Measurements from ENCODE around the gene MANSC4. TPM values are rescaled to one million over a fixed set of nuclear protein-coding genes. Genes with fewer than 3 reads are reported as not detected.
"Not testable (repeated sequence)": the region's sequence is repeated elsewhere in the genome, so short reads cannot be mapped to it uniquely, and the experiment has no call there.

The MANSC4 gene
- total RNA-seq, 1 donor from 2014 or later, result 3.9 TPM

DNA sequence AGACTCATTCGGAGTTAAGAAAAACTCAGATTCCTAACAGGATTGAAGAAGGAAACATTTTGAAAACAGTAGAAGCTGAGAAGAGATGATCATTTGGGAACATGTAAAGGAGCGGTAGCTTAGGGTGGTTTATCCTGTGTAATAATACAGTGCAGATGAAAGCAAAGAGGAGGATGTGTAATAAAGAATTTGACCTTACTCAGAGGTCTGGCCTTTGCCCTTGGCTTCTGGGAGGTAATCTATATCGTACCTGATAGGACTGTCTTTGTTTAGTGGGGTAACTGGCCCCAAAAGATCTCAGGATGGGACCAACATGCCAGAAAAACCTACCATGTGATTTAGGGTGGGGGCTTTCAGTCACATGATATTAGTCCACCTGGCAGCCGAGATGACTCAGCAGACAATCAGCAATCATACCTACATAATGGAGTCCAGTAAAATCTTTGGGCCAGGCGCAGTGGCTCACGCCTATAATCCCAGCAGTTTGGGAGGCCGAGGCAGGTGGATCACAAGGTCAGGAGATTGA lies 23.3 kb downstream of the MANSC4 start:
- no peak for DNase-seq (ENCODE audit: low spot score)

DNA sequence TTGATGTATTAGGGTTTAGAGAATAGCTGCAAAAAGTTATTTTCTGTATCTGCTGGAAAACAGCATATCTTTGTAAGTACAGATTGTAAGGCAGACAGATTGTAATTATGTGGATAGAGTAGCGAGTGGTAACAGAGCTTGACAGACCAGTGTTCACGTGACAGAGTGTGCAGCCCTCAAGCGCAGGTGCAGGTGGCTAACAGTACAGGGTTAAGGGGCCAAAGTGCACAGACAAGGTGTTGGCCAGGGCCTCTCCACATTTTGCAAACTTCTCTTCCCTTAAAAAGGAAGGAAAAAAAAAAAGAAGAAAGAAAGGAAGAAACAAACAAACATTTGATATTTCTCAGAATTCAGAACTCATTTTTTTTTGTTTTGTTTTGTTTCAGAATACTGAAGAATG lies 25.2 kb downstream of the MANSC4 start:
- DNase-seq (ENCODE audit: low spot score), result no peak

DNA sequence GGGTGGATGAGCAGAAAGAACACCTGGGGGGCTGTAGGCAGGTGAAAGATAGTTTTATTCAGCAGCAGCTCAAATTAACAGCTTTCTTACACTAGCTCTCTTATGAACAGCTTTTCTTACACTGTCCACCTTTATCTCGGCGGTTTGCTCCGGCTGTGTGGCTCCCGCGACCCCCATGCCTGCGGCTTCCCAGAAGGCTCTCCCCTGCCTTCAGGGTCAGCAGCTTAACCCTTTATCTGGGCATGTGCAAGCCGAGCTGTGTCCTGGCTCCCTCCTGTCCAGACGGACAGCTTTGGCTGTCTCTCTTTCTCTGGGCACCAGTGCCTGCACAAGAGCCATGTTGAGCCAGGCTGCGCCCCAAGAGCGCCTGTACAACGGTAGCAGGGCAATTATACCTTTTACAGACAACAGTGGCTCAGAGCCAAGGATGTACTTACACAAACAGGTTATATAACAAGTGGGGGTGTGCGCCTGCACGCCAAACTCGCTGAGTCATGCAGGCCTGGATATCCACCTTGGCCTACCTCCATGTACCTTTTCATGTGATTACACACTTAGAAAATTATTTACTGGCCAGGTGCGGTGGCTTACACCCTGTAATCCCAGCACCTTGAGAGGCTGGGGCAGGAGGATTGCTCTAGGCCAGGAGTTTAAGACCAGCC lies 28.5 kb downstream of the MANSC4 start:
- DNase-seq (ENCODE audit: low spot score), result no peak

DNA sequence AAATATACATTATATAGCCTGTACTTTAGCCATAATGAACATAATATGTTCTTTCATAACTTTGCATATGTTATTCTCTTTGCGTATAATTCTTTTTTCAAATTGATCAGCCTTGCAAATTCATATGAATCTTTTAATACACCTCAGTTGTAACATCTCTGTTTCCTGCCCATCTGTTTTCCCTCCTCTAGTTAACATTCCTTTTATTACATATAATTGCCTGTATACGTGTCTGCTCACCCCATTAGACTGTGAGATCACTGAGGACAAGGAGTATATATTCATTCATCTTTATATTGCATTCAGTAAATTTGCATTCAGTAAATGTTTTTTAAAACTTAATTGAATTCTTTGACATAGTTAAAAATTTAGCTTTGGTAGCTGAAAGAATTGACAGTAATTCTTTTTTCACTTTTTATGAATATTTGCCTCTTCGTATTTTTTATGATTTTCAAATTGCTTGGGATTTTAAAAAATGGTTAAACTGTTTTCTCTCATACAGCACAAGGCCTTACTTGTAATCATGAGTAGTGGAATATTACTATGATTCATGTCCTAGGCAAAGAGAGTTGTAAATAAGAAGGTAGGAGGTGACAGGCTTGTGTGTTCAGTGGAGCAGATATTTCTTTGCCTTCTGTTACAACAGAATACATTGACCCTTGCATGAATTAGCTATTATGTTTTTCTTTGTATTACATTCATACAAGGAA lies 32.8 kb downstream of the MANSC4 start:
- no peak for DNase-seq (ENCODE audit: low spot score)

DNA sequence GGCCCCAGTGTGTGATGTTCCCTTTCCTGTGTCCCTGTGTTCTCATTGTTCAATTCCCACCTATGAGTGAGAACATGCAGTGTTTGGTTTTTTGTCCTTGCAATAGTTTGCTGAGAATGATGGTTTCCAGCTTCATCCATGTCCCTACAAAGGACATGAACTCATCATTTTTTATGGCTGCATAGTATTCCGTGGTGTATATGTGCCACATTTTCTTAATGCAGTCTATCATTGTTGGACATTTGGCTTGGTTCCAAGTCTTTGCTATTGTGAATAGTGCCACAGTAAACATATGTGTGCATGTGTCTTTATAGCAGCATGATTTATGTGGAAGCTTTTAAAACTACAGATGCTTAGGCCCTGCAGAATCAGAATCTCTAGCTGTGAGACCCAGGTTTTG lies 34.3 kb downstream of the MANSC4 start:
- DNase-seq (ENCODE audit: low spot score), result not testable (repeated sequence)

DNA sequence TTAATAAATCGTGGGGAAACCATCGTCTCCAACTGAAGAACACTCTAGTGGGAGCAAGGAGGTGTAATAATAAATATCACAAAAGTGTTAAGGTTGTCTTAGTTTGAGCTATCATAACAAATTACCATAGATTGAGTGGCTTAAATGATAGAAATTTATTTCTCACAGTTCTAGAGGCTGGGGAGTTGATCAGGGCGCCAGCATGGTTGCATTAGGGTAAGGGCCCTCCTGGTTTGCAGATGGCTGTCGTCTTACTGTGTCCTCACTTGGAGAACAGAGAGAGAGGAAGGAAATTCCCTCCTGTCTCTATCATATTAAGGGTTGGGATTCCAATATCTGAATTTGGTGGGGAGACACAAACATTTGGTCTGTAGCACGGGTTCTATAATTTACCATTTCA lies 36.4 kb downstream of the MANSC4 start:
- DNase-seq (ENCODE audit: low spot score), result no peak

DNA sequence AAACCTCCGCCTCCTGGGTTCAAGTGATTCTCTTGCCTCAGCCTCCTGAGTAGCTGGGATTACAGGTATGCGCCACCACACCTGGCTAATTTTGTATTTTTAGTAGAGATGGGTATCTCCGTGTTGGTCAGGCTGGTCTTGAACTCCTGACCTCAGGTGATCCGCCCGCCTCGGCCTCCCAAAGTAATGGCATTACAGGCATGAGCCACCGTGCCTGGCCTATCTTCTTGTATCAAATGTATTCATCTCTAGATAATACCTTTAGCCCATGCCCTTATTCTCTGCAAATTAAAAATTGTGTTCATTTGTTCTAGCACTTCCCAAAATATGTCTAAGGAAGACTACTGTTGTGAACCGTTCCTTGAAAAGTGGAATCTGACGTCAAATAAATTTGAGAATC lies 45.7 kb downstream of the MANSC4 start:
- DNase-seq (ENCODE audit: low spot score), result not testable (repeated sequence)

DNA sequence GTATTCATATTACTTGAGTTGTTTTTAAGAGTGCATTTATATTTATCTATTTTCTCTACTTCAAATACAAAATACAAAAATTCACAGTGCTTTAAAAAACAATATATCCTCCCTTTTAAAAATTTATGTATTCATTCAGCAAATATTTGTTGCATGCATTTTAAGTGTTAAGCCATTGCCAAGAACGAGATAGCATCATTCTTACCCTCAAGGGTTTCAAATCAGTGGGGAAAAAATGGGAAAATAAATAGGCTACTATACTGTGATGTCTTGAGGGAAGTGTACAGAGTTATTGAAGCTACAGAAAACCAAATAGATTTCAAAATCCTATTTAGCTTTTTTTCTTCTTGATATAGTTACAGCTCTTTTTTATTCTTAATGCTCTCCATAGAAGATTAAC lies 46.2 kb downstream of the MANSC4 start:
- no peak for DNase-seq (ENCODE audit: low spot score)

DNA sequence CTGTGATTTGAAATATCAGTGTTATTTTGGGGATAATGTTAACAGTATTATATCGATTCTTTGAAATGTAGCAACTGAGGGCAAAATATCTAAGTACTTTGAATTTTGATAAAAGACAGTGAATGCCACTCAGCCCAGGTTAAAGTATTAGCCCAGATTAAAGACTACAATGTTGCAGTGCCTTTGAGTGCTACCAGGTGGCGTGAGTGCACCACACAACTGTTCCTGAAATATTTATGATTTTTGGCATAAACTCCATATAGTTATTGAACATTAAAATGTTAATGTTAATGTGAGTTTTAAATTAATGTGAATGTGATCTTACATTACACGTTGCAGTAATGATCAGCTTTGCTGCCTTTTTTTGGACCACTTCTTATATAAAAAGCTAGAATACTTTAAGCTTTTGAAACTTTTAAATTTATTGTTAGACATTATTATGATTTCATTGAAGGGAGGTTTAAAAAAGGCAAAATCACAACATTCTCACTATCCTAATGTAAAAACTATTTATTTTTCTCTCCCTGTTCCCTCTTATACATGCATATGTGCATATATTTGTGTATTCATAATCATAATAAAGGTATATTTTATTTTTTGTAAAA lies 46.9 kb downstream of the MANSC4 start:
- no peak for DNase-seq (ENCODE audit: low spot score)

DNA sequence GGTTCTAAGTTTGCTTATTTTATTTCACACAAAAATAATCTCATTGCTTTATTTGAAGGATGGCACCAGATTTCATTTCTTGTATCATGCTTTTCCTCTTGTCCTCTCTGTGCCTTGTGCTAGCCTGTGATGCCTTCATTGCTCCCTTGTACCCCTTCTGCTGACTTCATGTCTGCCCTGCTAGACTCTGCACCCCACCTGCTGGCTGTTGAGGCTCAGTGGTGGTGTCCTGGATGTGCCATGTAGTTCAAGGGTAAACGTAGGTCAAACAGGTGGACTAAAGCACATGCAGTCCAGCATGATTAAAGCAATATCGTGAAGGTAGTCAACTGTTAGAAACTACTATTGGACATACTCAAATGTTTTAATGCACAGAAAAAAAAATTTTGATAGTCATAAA lies 47.8 kb downstream of the MANSC4 start:
- DNase-seq (ENCODE audit: low spot score), result no peak

DNA sequence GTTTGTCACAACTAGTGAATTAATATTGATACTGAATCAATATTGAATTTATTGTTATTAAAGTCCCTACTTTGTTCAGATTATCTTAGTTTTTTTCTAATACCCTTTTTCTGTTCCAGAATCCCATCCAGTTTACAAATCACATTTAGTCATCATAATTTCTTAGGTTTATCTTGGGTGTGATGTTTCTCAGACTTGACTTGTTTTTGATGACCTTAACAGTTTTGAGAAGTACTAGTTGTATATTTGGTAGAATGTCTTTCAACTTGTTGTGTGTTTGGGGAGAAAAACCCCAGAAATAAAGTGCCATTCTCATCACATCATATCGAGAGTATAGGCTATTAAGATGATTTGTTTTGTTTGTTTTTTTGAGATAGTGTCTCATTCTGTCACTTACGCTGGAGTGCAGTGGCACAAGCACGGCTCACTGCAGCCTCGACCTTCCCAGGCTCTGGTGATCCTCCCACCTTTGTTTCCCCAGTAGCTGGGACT lies 49.9 kb downstream of the MANSC4 start:
- DNase-seq (ENCODE audit: low spot score), result no peak

DNA sequence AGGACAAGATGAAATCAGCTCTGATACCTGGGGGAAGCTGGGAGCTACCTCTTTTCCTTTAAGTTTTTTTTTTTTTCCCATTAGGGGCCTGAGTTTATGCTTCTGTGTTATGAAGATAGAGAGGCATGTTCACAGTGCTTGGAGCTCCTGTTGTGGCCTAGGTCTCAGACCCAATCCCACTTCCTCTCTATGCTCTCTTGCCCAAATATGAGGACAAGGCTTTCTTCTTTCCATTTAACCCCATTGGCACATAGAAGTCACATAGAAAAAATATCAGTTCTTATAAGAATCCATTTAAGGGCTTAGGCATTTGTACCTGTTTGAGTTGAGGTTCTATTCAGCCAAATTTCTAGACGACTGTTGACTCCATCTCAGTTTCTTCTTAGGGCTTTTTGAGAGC lies 56.8 kb downstream of the MANSC4 start:
- no peak for DNase-seq (ENCODE audit: low spot score)

Other genes with a start within 250 kb of the MANSC4 start
- gene REP15, start 83.8 kb downstream of the MANSC4 start, total RNA-seq (ENCODE audit: insufficient read depth, low replicate concordance), result 1.9 TPM
- gene MRPS35, start 69.4 kb downstream of the MANSC4 start, total RNA-seq (ENCODE audit: insufficient read depth, low replicate concordance), result 32.3 TPM
- gene KLHL42, start within 50 bp of the MANSC4 start, total RNA-seq (ENCODE audit: insufficient read depth, low replicate concordance), result 77.3 TPM
- 11.1 TPM for gene PTHLH, start 192.5 kb upstream of the MANSC4 start, total RNA-seq (ENCODE audit: insufficient read depth, low replicate concordance)

All from umbilical cord (tissue), 2 donors.